Type B pancreatic cell (in vitro differentiated cells): ENCODE results near the gene JAK3. TPM values are rescaled to one million over a fixed set of nuclear protein-coding genes. Genes with fewer than 3 reads are reported as not detected.

Experiments
- DNase-seq: peaks from one replicate; pipeline ENCODE4 v3.0.0; 2021; ENCODE audit warnings: mixed read lengths; ENCODE audit not compliant: unreplicated experiment; ENCODE audit errors: extremely low spot score
- H3K27ac Mint-ChIP-seq: 2 replicates; pipeline ENCODE4 v1.8.0; 2021; ENCODE audit warnings: mild to moderate bottlenecking, mixed read lengths
- H3K27me3 Mint-ChIP-seq: 2 replicates; pipeline ENCODE4 v1.8.0; 2021; ENCODE audit warnings: mixed read lengths
- H3K36me3 Mint-ChIP-seq: 2 replicates; pipeline ENCODE4 v1.8.0; 2021; ENCODE audit warnings: mixed read lengths
- H3K4me1 Mint-ChIP-seq: one replicate; pipeline ENCODE4 v1.8.0; 2021; ENCODE audit warnings: mixed read lengths; ENCODE audit not compliant: unreplicated experiment
- H3K4me3 Mint-ChIP-seq: 2 replicates; pipeline ENCODE4 v1.8.0; 2021; ENCODE audit warnings: mild to moderate bottlenecking, mixed read lengths
- H3K9me3 Mint-ChIP-seq: 2 replicates; pipeline ENCODE4 v1.8.0; 2021; ENCODE audit warnings: mixed read lengths
- total RNA-seq: library from RNA; stranded (reverse); gene quantifications from 2 replicates; pipeline ENCODE4 v1.2.1, GENCODE V29; 2021; ENCODE audit warnings: low replicate concordance
- TF ChIP-seq, protein P1 (sequence below): fragments of 200-600 bp; sonication (generic); conservative IDR thresholded peaks from 2 replicates; pipeline ENCODE4 v1.5.0; 2021; ENCODE audit warnings: antibody characterized with exemption, mild to moderate bottlenecking

Gene JAK3
- total RNA-seq, 1 donor from 2014 or later: 4.3 TPM

GRCh38 chr19:17843292-17843827 is 4.4 kb downstream of the JAK3 start:
- Mint-ChIP-seq H3K27ac (no peak overlapping the region), H3K9me3 (no peaks in the 10 kb centered on the region), H3K4me3 (no peak overlapping the region), H3K27me3 (peaks cover 21% of the 10 kb centered on the region), H3K36me3 (no peaks in the 10 kb centered on the region), H3K4me1 (no peaks in the 10 kb centered on the region)
- DNase-seq: no peak
- TF ChIP-seq, protein P1, sequence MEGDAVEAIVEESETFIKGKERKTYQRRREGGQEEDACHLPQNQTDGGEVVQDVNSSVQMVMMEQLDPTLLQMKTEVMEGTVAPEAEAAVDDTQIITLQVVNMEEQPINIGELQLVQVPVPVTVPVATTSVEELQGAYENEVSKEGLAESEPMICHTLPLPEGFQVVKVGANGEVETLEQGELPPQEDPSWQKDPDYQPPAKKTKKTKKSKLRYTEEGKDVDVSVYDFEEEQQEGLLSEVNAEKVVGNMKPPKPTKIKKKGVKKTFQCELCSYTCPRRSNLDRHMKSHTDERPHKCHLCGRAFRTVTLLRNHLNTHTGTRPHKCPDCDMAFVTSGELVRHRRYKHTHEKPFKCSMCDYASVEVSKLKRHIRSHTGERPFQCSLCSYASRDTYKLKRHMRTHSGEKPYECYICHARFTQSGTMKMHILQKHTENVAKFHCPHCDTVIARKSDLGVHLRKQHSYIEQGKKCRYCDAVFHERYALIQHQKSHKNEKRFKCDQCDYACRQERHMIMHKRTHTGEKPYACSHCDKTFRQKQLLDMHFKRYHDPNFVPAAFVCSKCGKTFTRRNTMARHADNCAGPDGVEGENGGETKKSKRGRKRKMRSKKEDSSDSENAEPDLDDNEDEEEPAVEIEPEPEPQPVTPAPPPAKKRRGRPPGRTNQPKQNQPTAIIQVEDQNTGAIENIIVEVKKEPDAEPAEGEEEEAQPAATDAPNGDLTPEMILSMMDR: no peak

GRCh38 chr19:17842663-17843291 is 5.0 kb downstream of the JAK3 start:
- Mint-ChIP-seq H3K4me1 (no peaks in the 10 kb centered on the region), H3K36me3 (no peaks in the 10 kb centered on the region), H3K27ac (no peak overlapping the region), H3K9me3 (no peaks in the 10 kb centered on the region), H3K4me3 (no peak overlapping the region), H3K27me3 (peaks cover 25% of the 10 kb centered on the region)
- no peak for DNase-seq
- TF ChIP-seq, protein P1: no peak

DNA sequence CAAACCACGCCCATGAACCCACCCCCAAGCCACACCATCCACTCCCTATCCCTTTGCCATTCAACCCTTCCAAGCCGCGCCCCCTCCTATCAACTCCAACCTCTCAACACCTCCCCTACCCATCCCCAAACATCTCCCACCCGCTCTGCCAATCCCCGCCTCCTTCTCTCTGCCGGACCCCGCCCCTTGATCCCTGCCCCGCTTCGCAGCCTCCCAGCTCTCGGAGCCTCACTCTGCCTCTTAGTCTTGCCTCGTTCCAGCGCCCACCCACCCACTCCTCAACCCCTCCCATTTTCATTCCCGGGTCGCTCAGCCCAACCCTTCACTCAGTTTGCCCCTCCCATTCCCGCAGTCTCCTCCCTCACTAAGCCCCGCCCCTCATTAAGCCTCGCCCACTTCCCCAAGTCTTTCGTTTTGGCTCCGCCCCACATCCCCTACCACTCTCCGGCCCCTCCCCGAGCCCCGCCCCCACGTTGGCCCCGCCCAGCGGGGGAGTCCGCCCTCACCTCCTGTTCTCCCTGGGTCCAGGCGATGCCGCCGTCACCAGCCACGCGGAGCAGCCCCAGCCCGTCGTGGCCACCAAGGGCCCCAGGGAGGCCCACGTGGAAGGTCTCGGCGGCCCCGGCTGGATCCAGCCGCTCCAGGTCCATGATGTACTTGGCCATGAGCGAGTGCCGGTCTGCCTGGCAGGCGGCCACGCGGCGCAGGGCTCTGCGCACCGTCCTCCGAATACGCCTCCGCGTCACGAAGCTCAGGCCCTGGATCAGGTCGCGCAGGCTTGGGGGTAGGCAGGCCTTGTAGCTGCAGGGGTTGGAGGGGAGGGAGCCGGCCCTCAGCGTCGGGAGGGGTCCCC is 5.7 kb downstream of the JAK3 start:
- Mint-ChIP-seq H3K4me1 (no peaks in the 10 kb centered on the region), H3K27me3 (peaks cover 25% of the 10 kb centered on the region), H3K36me3 (no peaks in the 10 kb centered on the region), H3K27ac (no peak overlapping the region), H3K9me3 (no peaks in the 10 kb centered on the region), H3K4me3 (peak overlapping the region; percentile 83)
- TF ChIP-seq, protein P1: no peak
- DNase-seq: peak; percentile 92

- TF ChIP-seq, protein P1: no peak
- no peak overlapping the region for H3K27ac Mint-ChIP-seq
- H3K4me3 Mint-ChIP-seq: peak overlapping the region; percentile 83
- peaks cover 30% of the 10 kb centered on the region for H3K27me3 Mint-ChIP-seq
- no peaks in the 10 kb centered on the region for H3K9me3 Mint-ChIP-seq
- no peaks in the 10 kb centered on the region for H3K4me1 Mint-ChIP-seq
- no peak for DNase-seq
- H3K36me3 Mint-ChIP-seq: no peaks in the 10 kb centered on the region
Observed at GRCh38 chr19:17841371-17841809, 6.4 kb downstream of the JAK3 start.

DNA sequence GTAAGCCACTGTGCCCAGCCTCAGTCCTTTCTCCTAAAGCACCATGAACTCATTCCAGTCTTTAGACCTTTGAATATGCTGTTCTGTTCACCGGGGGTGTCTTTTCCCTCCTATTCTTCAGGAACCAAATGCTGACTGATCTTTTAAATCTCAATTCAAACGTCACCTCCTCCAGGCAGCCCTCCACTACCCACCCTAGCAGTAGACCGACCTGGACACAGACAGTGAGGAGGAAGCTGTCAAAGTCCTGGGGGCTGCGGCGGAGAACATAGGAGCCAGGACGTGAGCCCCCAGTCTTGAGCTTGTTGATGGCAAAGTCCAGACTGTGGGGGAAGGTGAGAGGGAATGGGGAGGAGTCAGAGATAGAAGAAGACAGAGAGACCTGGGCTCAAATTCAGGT is 7.8 kb downstream of the JAK3 start:
- H3K36me3 Mint-ChIP-seq: no peaks in the 10 kb centered on the region
- H3K27me3 Mint-ChIP-seq: peaks cover 38% of the 10 kb centered on the region
- peaks cover 6% of the 10 kb centered on the region for H3K4me1 Mint-ChIP-seq
- no peak for DNase-seq
- TF ChIP-seq, protein P1: no peak
- no peak overlapping the region for H3K27ac Mint-ChIP-seq
- H3K9me3 Mint-ChIP-seq: no peaks in the 10 kb centered on the region
- H3K4me3 Mint-ChIP-seq: peak overlapping the region; percentile 45
